Omental fat pad (tissue), 4 donors: ENCODE measurements around the gene PTP4A1. TPM values are rescaled to one million over a fixed set of nuclear protein-coding genes. Genes with fewer than 3 reads are reported as not detected.
"Not testable (repeated sequence)": the region's sequence is repeated elsewhere in the genome, so short reads cannot be mapped to it uniquely, and the experiment has no call there.

Source experiments
- ATAC-seq: fragments of 150-250 bp; one replicate; pipeline ENCODE4 v1.9.1; 2016; ENCODE audit warnings: mild to moderate bottlenecking, moderate library complexity; ENCODE audit not compliant: low FRiP score
- DNase-seq: peaks from one replicate; pipeline ENCODE4 v3.0.0-alpha.2; 2019; ENCODE audit warnings: low spot score
- CTCF ChIP-seq, 3 donors: fragments of 450-650 bp; IDR thresholded peaks; one replicate each; pipeline ENCODE4 v1.5.1; 2016 to 2017; ENCODE audit warnings: antibody characterized with exemption in 3 of 3, mild to moderate bottlenecking in 3 of 3, moderate library complexity in 2 of 3
- total RNA-seq, 4 donors: library from RNA; depleted of rRNA; stranded (reverse); fragments of >200 nt; gene quantifications; one replicate each; pipeline ENCODE4 v1.1.0, GENCODE V29; 2016

PTP4A1 gene
- total RNA-seq, 4 donors from 2014 or later, result 24.7 to 43.6 (median 33.8) TPM

DNA sequence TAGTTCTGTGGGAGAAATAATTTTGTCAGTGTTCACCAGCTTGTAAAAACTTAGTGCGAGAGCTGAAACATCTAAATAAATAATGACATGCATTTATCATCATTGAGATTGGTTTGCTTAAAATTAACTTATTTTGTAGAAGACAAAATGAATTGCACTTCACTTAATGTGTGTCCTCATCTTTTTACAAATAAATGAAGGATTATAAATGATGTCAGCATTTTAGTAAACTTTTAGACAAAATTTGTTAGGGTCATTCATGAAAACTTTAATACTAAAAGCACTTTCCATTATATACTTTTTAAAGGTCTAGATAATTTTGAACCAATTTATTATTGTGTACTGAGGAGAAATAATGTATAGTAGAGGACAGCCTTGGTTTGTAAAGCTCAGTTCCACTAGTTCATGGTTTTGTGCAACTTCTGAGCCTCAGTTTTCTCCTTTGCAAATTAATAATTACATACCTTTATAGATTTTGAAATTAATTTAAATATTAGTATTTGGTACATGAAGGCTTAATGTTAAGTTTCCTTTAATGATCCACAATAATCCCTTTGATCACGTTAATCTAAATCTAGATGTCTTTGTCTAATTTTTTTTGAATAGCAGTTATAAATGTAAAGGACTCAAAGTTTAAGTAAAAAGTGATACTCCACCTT, 9.2 kb downstream of the PTP4A1 start:
- DNase-seq (no peak), ATAC-seq (no peak)
- TF ChIP-seq CTCF (IDR thresholded peaks at IDR 0.05), result no peak

DNA sequence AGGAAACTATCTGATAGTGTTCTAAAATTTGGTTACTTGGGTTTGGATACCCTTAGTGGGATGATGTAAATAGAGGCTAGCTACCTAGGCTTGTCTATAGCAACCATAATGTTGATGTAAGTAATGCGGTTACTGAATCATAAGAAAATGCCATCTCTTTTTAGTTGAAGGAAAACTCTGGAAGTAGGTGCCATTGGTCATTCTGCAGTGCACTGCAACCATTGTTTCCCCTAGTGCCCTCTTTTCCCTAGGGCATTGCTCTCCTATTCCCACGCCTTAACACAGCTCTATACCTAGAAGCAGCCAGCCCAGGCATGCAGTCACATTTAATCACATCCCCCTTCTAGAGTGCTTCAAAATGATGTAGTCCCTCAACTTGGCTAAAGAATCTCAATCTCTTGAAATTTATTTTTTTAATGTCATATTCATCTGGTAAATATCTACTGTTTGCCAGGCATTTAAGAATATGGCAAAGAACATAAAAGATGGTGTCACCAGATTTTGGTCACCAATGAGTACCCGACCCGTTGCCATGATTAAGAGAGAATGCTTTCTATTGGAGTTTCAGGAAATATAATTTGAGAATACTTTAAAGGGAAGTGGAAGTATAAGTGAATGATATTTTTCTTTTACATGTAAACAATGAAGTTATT, 10.4 kb downstream of the PTP4A1 start:
- TF ChIP-seq CTCF (IDR thresholded peaks at IDR 0.05), result no peak
- ATAC-seq (no peak), DNase-seq (no peak)

GRCh38 chr6:63584125-63584514, 11.8 kb downstream of the PTP4A1 start:
- ATAC-seq, result no peak

GRCh38 chr6:63584566-63584965, 12.3 kb downstream of the PTP4A1 start:
- DNase-seq (no peak), ATAC-seq (no peak)
- TF ChIP-seq CTCF (IDR thresholded peaks at IDR 0.05), result no peak

More at GRCh38 chr6:63584125-63584514, 11.8 kb downstream of the PTP4A1 start:
- no peak for DNase-seq
- TF ChIP-seq CTCF (IDR thresholded peaks at IDR 0.05), result no peak

DNA sequence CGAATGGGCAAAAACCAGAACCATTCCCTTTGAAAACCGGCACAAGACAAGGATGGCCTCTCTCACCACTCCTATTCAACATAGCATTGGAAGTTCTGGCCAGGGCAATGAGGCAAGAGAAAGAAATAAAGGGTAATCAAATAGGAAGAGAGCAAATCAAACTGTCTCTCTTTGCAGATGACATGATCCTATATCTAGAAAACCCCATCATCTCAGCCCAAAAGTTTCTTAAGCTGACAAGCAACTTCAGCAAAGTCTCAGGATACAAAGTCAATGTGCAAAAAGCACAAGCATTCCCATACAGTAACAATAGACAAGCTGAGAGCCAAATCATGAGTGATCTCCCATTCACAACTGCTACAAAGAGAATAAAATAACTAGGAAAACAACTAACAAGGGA, 13.4 kb downstream of the PTP4A1 start:
- DNase-seq, ATAC-seq: not testable (repeated sequence)

GRCh38 chr6:63589952-63590411, 17.7 kb downstream of the PTP4A1 start:
- no peak for TF ChIP-seq CTCF (IDR thresholded peaks at IDR 0.05)
- ATAC-seq, result no peak
- no peak for DNase-seq

- ATAC-seq (no peak), DNase-seq (no peak)
- no peak for TF ChIP-seq CTCF (IDR thresholded peaks at IDR 0.05)
These were observed 20.6 kb downstream of the PTP4A1 start for GRCh38 chr6:63592886-63593285.
